22Rv1 (cell line): ENCODE data around the gene YBX1.
"Not testable (repeated sequence)": the region's sequence is repeated elsewhere in the genome, so short reads cannot be mapped to it uniquely, and the experiment has no call there.

Source experiments
- ZFX ChIP-seq: fragments of 450-650 bp; IDR thresholded peaks from 2 replicates; pipeline ENCODE4 v1.6.1; 2017; ENCODE audit warnings: antibody characterized with exemption, borderline replicate concordance
- TF ChIP-seq, protein P1 (sequence below): fragments of 450-650 bp; IDR thresholded peaks from 2 replicates; pipeline ENCODE4 v1.5.1; 2017; ENCODE audit warnings: mild to moderate bottlenecking

DNA sequence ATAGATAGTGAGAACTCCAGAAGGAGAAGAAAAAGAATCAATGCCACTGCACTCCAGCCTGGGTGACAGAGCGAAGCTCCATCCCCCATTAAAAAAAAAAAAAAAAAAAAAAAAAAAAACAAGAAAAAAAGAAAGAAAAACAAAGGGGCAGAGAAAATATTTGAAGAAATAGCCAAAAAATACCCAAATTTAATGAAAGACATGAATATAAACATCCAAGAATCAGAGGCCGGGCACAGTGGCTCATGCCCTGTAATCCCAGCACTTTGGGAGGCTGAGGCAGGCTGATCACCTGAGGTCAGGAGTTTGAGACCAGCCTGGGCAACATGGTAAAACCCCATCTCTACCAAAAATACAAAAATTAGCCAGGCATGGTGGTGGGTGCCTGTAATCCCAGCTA, 40.2 kb downstream of the YBX1 start:
- TF ChIP-seq, protein P1, sequence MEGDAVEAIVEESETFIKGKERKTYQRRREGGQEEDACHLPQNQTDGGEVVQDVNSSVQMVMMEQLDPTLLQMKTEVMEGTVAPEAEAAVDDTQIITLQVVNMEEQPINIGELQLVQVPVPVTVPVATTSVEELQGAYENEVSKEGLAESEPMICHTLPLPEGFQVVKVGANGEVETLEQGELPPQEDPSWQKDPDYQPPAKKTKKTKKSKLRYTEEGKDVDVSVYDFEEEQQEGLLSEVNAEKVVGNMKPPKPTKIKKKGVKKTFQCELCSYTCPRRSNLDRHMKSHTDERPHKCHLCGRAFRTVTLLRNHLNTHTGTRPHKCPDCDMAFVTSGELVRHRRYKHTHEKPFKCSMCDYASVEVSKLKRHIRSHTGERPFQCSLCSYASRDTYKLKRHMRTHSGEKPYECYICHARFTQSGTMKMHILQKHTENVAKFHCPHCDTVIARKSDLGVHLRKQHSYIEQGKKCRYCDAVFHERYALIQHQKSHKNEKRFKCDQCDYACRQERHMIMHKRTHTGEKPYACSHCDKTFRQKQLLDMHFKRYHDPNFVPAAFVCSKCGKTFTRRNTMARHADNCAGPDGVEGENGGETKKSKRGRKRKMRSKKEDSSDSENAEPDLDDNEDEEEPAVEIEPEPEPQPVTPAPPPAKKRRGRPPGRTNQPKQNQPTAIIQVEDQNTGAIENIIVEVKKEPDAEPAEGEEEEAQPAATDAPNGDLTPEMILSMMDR, result not testable (repeated sequence)
- TF ChIP-seq ZFX, result not testable (repeated sequence)
